HG03354 (cell line): ENCODE data around the gene CACNB2.

Experiments used
- ATAC-seq: cut with Tn5 transposase; IDR thresholded peaks from one replicate; pipeline ENCODE4 v1.9.1; 2021; ENCODE audit warnings: mild to moderate bottlenecking; ENCODE audit not compliant: unreplicated experiment, poor library complexity, severe bottlenecking

CACNB2 gene

GRCh38 chr10:18367840-18368239 lies 227.6 kb downstream of the CACNB2 start:
- ATAC-seq, result no peak

GRCh38 chr10:18368273-18368672 lies 228.0 kb downstream of the CACNB2 start:
- ATAC-seq, result no peak

- no peak for ATAC-seq
Observed at GRCh38 chr10:18368682-18369081, 228.5 kb downstream of the CACNB2 start.

GRCh38 chr10:18369859-18370473 lies 229.7 kb downstream of the CACNB2 start:
- ATAC-seq, result no peak

GRCh38 chr10:18376650-18377049 lies 236.4 kb downstream of the CACNB2 start:
- ATAC-seq, result no peak

- ATAC-seq, result no peak
Observed at GRCh38 chr10:18377898-18378297, 237.7 kb downstream of the CACNB2 start.

GRCh38 chr10:18378766-18379165 lies 238.5 kb downstream of the CACNB2 start:
- no peak for ATAC-seq

GRCh38 chr10:18381679-18382078 lies 241.5 kb downstream of the CACNB2 start:
- no peak for ATAC-seq

- no peak for ATAC-seq
Observed at GRCh38 chr10:18397906-18398305, 257.7 kb downstream of the CACNB2 start.

GRCh38 chr10:18399158-18399557 lies 258.9 kb downstream of the CACNB2 start:
- peak; percentile 71 for ATAC-seq

GRCh38 chr10:18400201-18400905 lies 260.1 kb downstream of the CACNB2 start:
- ATAC-seq, result peak; percentile 80

GRCh38 chr10:18400906-18401245 lies 260.7 kb downstream of the CACNB2 start:
- peak; percentile 33 for ATAC-seq

- no peak for ATAC-seq
Observed at GRCh38 chr10:18401416-18402195, 261.4 kb downstream of the CACNB2 start.

GRCh38 chr10:18402853-18403252 lies 262.6 kb downstream of the CACNB2 start:
- no peak for ATAC-seq

GRCh38 chr10:18404530-18404929 lies 264.3 kb downstream of the CACNB2 start:
- no peak for ATAC-seq

GRCh38 chr10:18406136-18406535 lies 265.9 kb downstream of the CACNB2 start:
- no peak for ATAC-seq

GRCh38 chr10:18409599-18410397 lies 269.6 kb downstream of the CACNB2 start:
- peak; percentile 78 for ATAC-seq

GRCh38 chr10:18414061-18414460 lies 273.8 kb downstream of the CACNB2 start:
- no peak for ATAC-seq

- no peak for ATAC-seq
Observed at GRCh38 chr10:18417950-18418527, 277.8 kb downstream of the CACNB2 start.
